Measurements from ENCODE around the gene ZNF768. TPM values are rescaled to one million over a fixed set of nuclear protein-coding genes. Genes with fewer than 3 reads are reported as not detected.

ZNF768 gene
- total RNA-seq, 3 donors from 2014 or later, result 23.3 to 33.2 (median 29.8) TPM

DNA sequence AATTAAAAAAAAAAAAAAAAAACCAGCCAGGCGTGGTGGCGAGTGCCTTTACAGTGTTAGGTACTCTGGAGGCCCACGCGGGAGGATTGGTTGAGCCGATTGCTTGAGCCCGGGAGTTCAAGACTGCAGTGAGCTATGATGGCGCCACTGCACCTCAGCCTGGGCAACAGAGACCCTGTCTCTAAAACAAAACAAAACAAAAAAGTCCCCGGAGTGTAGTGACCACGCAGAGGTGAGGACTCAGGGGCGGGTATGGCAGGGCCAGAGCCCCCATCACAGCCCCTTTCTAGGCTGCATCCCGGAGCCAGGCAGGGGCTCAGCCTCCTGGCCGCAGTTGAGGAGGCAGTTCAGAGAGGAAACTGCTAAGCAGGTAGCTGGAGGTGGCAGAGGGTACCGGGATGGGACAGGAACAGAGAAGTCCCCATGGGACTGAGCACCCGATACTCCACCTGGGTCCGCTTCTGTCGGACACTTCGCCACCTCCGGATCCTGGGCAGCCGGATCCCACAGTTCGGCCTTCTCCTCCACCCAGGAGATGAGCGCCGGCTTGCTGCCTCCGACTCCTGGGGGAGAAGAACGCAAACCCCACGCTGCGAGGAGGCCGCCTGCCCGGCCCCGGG is 7.5 kb upstream of the ZNF768 start:
- no peak for DNase-seq (ENCODE audit: low spot score in 2 of 2)
- no peaks in the 10 kb centered on the region for H3K9me3 ChIP-seq
- intact Hi-C loops (cut with DNase I; ENCODE audit: low total_unique reads), result no loop called here
- H3K27ac ChIP-seq, result peak overlapping the region; percentile 99
- peaks cover 5% of the 10 kb centered on the region for H3K36me3 ChIP-seq
- H3K4me3 ChIP-seq, result peak overlapping the region; percentile 63 to 87 (median 76)
- H3K27me3 ChIP-seq, result no peaks in the 10 kb centered on the region
- H3K4me1 ChIP-seq, result peaks cover 0 to 17% of the 10 kb centered on the region in 2 donors
- TF ChIP-seq POLR2A (IDR thresholded peaks at IDR 0.05), result no peak
- TF ChIP-seq, protein P1, sequence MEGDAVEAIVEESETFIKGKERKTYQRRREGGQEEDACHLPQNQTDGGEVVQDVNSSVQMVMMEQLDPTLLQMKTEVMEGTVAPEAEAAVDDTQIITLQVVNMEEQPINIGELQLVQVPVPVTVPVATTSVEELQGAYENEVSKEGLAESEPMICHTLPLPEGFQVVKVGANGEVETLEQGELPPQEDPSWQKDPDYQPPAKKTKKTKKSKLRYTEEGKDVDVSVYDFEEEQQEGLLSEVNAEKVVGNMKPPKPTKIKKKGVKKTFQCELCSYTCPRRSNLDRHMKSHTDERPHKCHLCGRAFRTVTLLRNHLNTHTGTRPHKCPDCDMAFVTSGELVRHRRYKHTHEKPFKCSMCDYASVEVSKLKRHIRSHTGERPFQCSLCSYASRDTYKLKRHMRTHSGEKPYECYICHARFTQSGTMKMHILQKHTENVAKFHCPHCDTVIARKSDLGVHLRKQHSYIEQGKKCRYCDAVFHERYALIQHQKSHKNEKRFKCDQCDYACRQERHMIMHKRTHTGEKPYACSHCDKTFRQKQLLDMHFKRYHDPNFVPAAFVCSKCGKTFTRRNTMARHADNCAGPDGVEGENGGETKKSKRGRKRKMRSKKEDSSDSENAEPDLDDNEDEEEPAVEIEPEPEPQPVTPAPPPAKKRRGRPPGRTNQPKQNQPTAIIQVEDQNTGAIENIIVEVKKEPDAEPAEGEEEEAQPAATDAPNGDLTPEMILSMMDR (IDR thresholded peaks at IDR 0.05), result no peak
- TF ChIP-seq POLR2AphosphoS5 (IDR thresholded peaks at IDR 0.05), result no peak

DNA sequence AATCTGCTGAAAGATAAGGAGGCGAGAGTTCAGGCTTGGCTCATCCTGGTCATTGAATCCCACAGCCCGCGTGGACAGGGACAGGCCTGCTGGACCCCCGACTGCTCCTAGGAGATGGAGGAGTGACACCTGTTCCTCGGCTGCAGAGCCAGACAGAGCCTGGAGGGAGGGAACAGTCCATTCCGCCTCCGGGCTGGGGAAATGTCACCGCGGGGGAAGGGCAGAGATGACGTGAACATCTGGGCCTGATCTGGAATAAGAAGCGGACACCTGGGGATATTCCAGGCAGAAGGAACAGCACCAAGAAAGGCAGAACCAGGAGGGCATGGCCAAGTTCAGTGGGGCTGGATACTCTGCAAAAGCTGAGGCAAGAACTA is 6.8 kb upstream of the ZNF768 start:
- peaks cover 1 to 17% of the 10 kb centered on the region in 2 donors for H3K4me1 ChIP-seq
- peak overlapping the region; percentile 99 for H3K27ac ChIP-seq

GRCh38 chr16:30532285-30533145 is 6.1 kb upstream of the ZNF768 start:
- Histone ChIP-seq H3K4me3 (no peak overlapping the region), H3K4me1 (peaks cover 7 to 17% of the 10 kb centered on the region in 2 donors), H3K36me3 (peaks cover 5% of the 10 kb centered on the region), H3K27me3 (no peaks in the 10 kb centered on the region), H3K9me3 (no peaks in the 10 kb centered on the region), H3K27ac (peak overlapping the region in 1 of 2 donors; percentile 99)
- intact Hi-C loops (cut with DNase I; ENCODE audit: low total_unique reads), result no loop called here
- TF ChIP-seq, protein P1 (IDR thresholded peaks at IDR 0.05), result no peak
- TF ChIP-seq POLR2AphosphoS5 (IDR thresholded peaks at IDR 0.05), result no peak
- TF ChIP-seq POLR2A (IDR thresholded peaks at IDR 0.05), result no peak
- no peak for DNase-seq (ENCODE audit: low spot score in 2 of 2)

More for the DNA sequence above, 6.8 kb upstream of the ZNF768 start:
- Histone ChIP-seq H3K9me3 (no peaks in the 10 kb centered on the region), H3K27me3 (no peaks in the 10 kb centered on the region), H3K36me3 (peaks cover 5% of the 10 kb centered on the region), H3K4me3 (peak overlapping the region in 2 of 3 donors; percentile 76 to 87)
- no peak for DNase-seq (ENCODE audit: low spot score in 2 of 2)
- TF ChIP-seq POLR2AphosphoS5 (IDR thresholded peaks at IDR 0.05), result no peak
- no peak for TF ChIP-seq POLR2A (IDR thresholded peaks at IDR 0.05)
- TF ChIP-seq, protein P1 (IDR thresholded peaks at IDR 0.05), result no peak
- intact Hi-C loops (cut with DNase I; ENCODE audit: low total_unique reads), result no loop called here

- peaks cover 5% of the 10 kb centered on the region for H3K36me3 ChIP-seq
- H3K27ac ChIP-seq, result peak overlapping the region; percentile 54 to 59
- DNase-seq (ENCODE audit: low spot score in 2 of 2), result no peak
- intact Hi-C loops (cut with DNase I; ENCODE audit: low total_unique reads), result no loop called here
- TF ChIP-seq POLR2A (IDR thresholded peaks at IDR 0.05) (no peak), POLR2AphosphoS5 (IDR thresholded peaks at IDR 0.05) (no peak)
- TF ChIP-seq, protein P1 (IDR thresholded peaks at IDR 0.05), result no peak
- peaks cover 10% of the 10 kb centered on the region in 2 donors for H3K4me1 ChIP-seq
- no peaks in the 10 kb centered on the region for H3K9me3 ChIP-seq
- no peak overlapping the region for H3K4me3 ChIP-seq
- no peaks in the 10 kb centered on the region for H3K27me3 ChIP-seq
Observed at GRCh38 chr16:30530163-30531037, 4.0 kb upstream of the ZNF768 start.

All from breast epithelium (tissue), 4 donors.